OCI-LY7 (cell line): Measurements from ENCODE around the gene SATB1. TPM values are rescaled to one million over a fixed set of nuclear protein-coding genes. Genes with fewer than 3 reads are reported as not detected.

Experiments used
- BruUV-seq: library from RNA; stranded (reverse); fragments of 400-500 nt; replicated peaks from 2 replicates; lab custom pipeline; 2021; lab: Mats Ljungman, UMichigan
- CTCF ChIA-PET: fragments of 300-600 bp; sonication (Branson Sonifier 250); formaldehyde crosslinking; loops from one replicate; lab custom pipeline; 2022; ENCODE audit warnings: antibody characterized with exemption; ENCODE audit not compliant: unreplicated experiment; lab: Charles Lee
- POLR2A ChIA-PET: fragments of 300-600 bp; sonication (Branson Sonifier 250); formaldehyde crosslinking; loops from one replicate; lab custom pipeline; 2022; ENCODE audit warnings: antibody characterized with exemption; lab: Charles Lee
- DNase-seq: peaks from one replicate; pipeline ENCODE4 v3.0.0-alpha.2; 2015; ENCODE audit warnings: low spot score
- H2AFZ ChIP-seq: fragments of 200-600 bp; sonication (generic), shearing (Covaris generic); 2 replicates; pipeline ENCODE4 v1.6.1; 2014; ENCODE audit warnings: mild to moderate bottlenecking, antibody characterized with exemption, low read length, moderate library complexity
- H3K27ac ChIP-seq: fragments of 200-600 bp; sonication (generic); 2 replicates; pipeline ENCODE4 v1.5.1; 2014; ENCODE audit warnings: mixed run types, low read depth, mild to moderate bottlenecking, moderate library complexity, low read length, inconsistent platforms; ENCODE audit not compliant: poor library complexity, severe bottlenecking
- H3K36me3 ChIP-seq: fragments of 200-600 bp; sonication (generic); 2 replicates; pipeline ENCODE4 v1.6.1; 2014; ENCODE audit warnings: mild to moderate bottlenecking, antibody characterized with exemption, low read length, moderate library complexity, mixed read lengths; ENCODE audit not compliant: insufficient read depth
- H3K4me1 ChIP-seq: fragments of 200-600 bp; sonication (generic); 2 replicates; pipeline ENCODE4 v1.5.1; 2014; ENCODE audit warnings: mild to moderate bottlenecking, low read length; ENCODE audit not compliant: insufficient read depth, poor library complexity, severe bottlenecking
- H3K4me2 ChIP-seq: fragments of 200-600 bp; sonication (generic); 2 replicates; pipeline ENCODE4 v1.6.1; 2014; ENCODE audit warnings: mild to moderate bottlenecking, low read length
- H3K4me3 ChIP-seq: fragments of 200-600 bp; sonication (generic); 2 replicates; pipeline ENCODE4 v1.5.1; 2014; ENCODE audit warnings: mild to moderate bottlenecking, low read depth, low read length; ENCODE audit not compliant: poor library complexity, severe bottlenecking
- H3K79me2 ChIP-seq: fragments of 200-600 bp; sonication (generic); 2 replicates; pipeline ENCODE4 v1.6.1; 2016; ENCODE audit warnings: low read depth, mild to moderate bottlenecking, low read length, moderate library complexity, mixed read lengths; ENCODE audit not compliant: insufficient read depth
- H3K9me2 ChIP-seq: fragments of 200-600 bp; sonication (generic); 2 replicates; pipeline ENCODE4 v1.6.1; 2016; ENCODE audit warnings: mild to moderate bottlenecking, low read length, mixed read lengths; ENCODE audit not compliant: insufficient read depth
- H3K9me3 ChIP-seq: fragments of 200-600 bp; sonication (generic); 2 replicates; pipeline ENCODE4 v1.6.1; 2014; ENCODE audit warnings: mild to moderate bottlenecking, mixed run types, low read length, mixed read lengths
- H4K20me1 ChIP-seq: fragments of 200-600 bp; sonication (generic); 2 replicates; pipeline ENCODE4 v1.6.1; 2014; ENCODE audit warnings: mild to moderate bottlenecking, antibody characterized with exemption, low read length, moderate library complexity, mixed read lengths; ENCODE audit not compliant: insufficient read depth
- CTCF ChIP-seq: fragments of 200-600 bp; sonication (generic); conservative IDR thresholded peaks from 2 replicates; pipeline ENCODE4 v1.5.1; 2014; ENCODE audit warnings: mild to moderate bottlenecking, antibody characterized with exemption, low read length, moderate library complexity, mixed read lengths
- EZH2phosphoT487 ChIP-seq: fragments of 200-600 bp; sonication (generic); IDR thresholded peaks from 2 replicates; pipeline ENCODE4 v1.6.1; 2018; ENCODE audit warnings: low read depth, borderline replicate concordance, mild to moderate bottlenecking, mixed run types, antibody characterized with exemption, low read length, moderate library complexity, mixed read lengths
- intact Hi-C: fragments of 100-400 bp; cut with micrococcal nuclease; formaldehyde crosslinking; loops from one replicate; pipeline ENCODE4 v1.10.0; 2022; ENCODE audit not compliant: unreplicated experiment
- total RNA-seq, 2 experiments: library from RNA; depleted of rRNA in 1 of 2; stranded (reverse); fragments of >200 nt in 1 of 2; shearing (Covaris generic) in 1 of 2; gene quantifications; 2 replicates each; pipeline ENCODE4 v1.2.3, GENCODE V29; 2014 to 2022

The SATB1 gene
- total RNA-seq, 2 experiments from 2014 or later = 2.5 to 5.6 TPM

- Histone ChIP-seq H3K4me2 (no peak overlapping the region), H3K4me1 (peaks cover 28% of the 10 kb centered on the region), H2AFZ (peak overlapping the region; percentile 15; the same call in 1 of the 2 replicates), H3K9me3 (peaks cover 4% of the 10 kb centered on the region; the same call in 1 of the 2 replicates), H3K79me2 (no peaks in the 10 kb centered on the region), H4K20me1 (no peaks in the 10 kb centered on the region), H3K36me3 (no peaks in the 10 kb centered on the region; the same call in 1 of the 2 replicates), H3K27ac (no peak overlapping the region), H3K4me3 (no peak overlapping the region), H3K9me2 (no peaks in the 10 kb centered on the region)
- ChIA-PET POLR2A (no interaction called here), CTCF (no interaction called here)
- intact Hi-C loops = no loop called here
- BruUV-seq = no TSS peak
- TF ChIP-seq CTCF (no peak), EZH2phosphoT487 (no peak)
- DNase-seq = no peak
Measured at GRCh38 chr3:18338827-18339514, 86.2 kb downstream of the SATB1 start.

- TF ChIP-seq CTCF (no peak), EZH2phosphoT487 (no peak)
- Histone ChIP-seq H3K4me2 (no peak overlapping the region), H3K9me2 (no peaks in the 10 kb centered on the region), H3K36me3 (no peaks in the 10 kb centered on the region; the same call in 1 of the 2 replicates), H3K4me3 (no peak overlapping the region), H3K9me3 (peaks cover 10% of the 10 kb centered on the region; the same call in 1 of the 2 replicates), H4K20me1 (no peaks in the 10 kb centered on the region), H3K27ac (no peak overlapping the region), H2AFZ (peak overlapping the region; percentile 29; the same call in 1 of the 2 replicates), H3K79me2 (no peaks in the 10 kb centered on the region), H3K4me1 (peaks cover 26% of the 10 kb centered on the region)
- no peak for DNase-seq
- BruUV-seq = no TSS peak
- POLR2A ChIA-PET = interaction anchor here (0.7 to 0.8 kb wide), 2 partner anchors 47 to 55 kb away, joined by 3 read pairs; no protein-coding TSS in a partner anchor
- intact Hi-C loops = no loop called here
- CTCF ChIA-PET = no interaction called here
Measured at GRCh38 chr3:18337231-18337630, 87.9 kb downstream of the SATB1 start.
